ENCODE measurements around the gene ARHGEF12. TPM values are rescaled to one million over a fixed set of nuclear protein-coding genes. Genes with fewer than 3 reads are reported as not detected.

Gene ARHGEF12
- total and polyA plus RNA-seq, 3 experiments from 2014 or later: 4.6 to 31.0 (median 30.1) TPM

GRCh38 chr11:120391854-120392253 is 55.6 kb downstream of the ARHGEF12 start:
- no peak for DNase-seq
- ChIA-PET CTCF (no interaction called here), POLR2A (no interaction called here)
- H3K27me3 Mint-ChIP-seq: peaks cover 11 to 23% of the 10 kb centered on the region in 2 donors
- Histone ChIP-seq H3K9me3 (ENCODE audit: low read length) (no peaks in the 10 kb centered on the region), H3K4me1 (ENCODE audit: insufficient read depth, low read length) (no peaks in the 10 kb centered on the region), H3K27ac (ENCODE audit: low read depth, low read length) (no peak overlapping the region), H3K27me3 (ENCODE audit: insufficient read depth, low read length, poor library complexity, severe bottlenecking) (peaks cover 5% of the 10 kb centered on the region), H3K4me3 (ENCODE audit: low read length) (no peak overlapping the region), H3K36me3 (ENCODE audit: insufficient read depth, low read length) (no peaks in the 10 kb centered on the region)
- no peak overlapping the region for H3K4me3 Mint-ChIP-seq
- H3K9me3 Mint-ChIP-seq: peaks cover 0 to 11% (median 9%) of the 10 kb centered on the region in 5 donors
- H3K4me1 Mint-ChIP-seq: peaks cover 0 to 7% (median 0%) of the 10 kb centered on the region in 3 donors
- H3K36me3 Mint-ChIP-seq: peaks cover 0 to 8% (median 3%) of the 10 kb centered on the region in 3 donors
- no peak overlapping the region for H3K27ac Mint-ChIP-seq

DNA sequence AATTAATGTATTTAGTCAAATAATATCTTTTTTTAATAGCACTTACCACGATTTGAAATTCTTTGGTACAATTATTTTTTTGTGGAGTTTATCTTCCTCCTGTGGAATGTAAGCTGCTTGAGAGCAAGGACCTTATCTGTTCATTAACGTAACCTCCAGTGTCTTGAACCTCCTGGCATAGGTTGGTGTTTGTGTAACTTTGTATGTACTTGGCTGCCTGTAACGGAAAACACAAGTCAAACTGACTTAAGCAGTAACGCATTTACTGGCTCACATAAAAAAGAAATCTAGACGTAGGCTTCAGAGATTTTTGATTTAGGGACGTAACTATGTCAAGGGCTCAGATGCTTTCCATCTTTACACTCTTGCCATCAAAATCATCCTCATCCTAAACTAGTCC is 56.1 kb downstream of the ARHGEF12 start:
- POLR2A ChIA-PET: no interaction called here
- Histone ChIP-seq H3K4me3 (ENCODE audit: low read length) (no peak overlapping the region), H3K9me3 (ENCODE audit: low read length) (no peaks in the 10 kb centered on the region), H3K27me3 (ENCODE audit: insufficient read depth, low read length, poor library complexity, severe bottlenecking) (peaks cover 5% of the 10 kb centered on the region), H3K27ac (ENCODE audit: low read depth, low read length) (no peak overlapping the region), H3K4me1 (ENCODE audit: insufficient read depth, low read length) (no peaks in the 10 kb centered on the region), H3K36me3 (ENCODE audit: insufficient read depth, low read length) (no peaks in the 10 kb centered on the region)
- peaks cover 0 to 8% (median 3%) of the 10 kb centered on the region in 3 donors for H3K36me3 Mint-ChIP-seq
- H3K4me3 Mint-ChIP-seq: no peak overlapping the region
- no peak for DNase-seq
- CTCF ChIA-PET: no interaction called here
- H3K27ac Mint-ChIP-seq: no peak overlapping the region
- peaks cover 11 to 21% of the 10 kb centered on the region in 2 donors for H3K27me3 Mint-ChIP-seq
- peaks cover 0 to 11% (median 9%) of the 10 kb centered on the region in 5 donors for H3K9me3 Mint-ChIP-seq
- peaks cover 0 to 5% (median 0%) of the 10 kb centered on the region in 3 donors for H3K4me1 Mint-ChIP-seq

DNA sequence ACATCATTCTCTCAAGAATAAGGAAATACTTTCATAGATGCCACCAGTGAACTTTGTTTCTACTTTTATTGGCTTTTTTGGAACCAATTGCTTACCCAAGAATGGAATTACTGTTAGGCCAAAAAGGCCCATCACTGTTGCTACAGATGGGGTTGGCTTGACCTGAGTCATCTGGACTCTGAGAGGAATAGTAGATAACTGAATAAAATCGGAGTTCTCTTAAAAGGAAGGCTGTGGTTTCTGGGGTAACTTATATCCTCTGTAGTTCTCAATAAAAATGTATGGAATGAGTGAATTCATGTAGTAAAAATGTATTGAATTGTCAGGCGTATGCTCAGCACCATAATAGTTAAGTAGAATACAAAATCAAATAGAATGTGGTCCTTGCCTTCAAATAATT is 56.6 kb downstream of the ARHGEF12 start:
- no peak overlapping the region for H3K4me3 ChIP-seq (ENCODE audit: low read length)
- ChIA-PET POLR2A (no interaction called here), CTCF (no interaction called here)
- no peaks in the 10 kb centered on the region for H3K4me1 ChIP-seq (ENCODE audit: insufficient read depth, low read length)
- Mint-ChIP-seq H3K36me3 (peaks cover 0 to 8% (median 3%) of the 10 kb centered on the region in 3 donors), H3K9me3 (peaks cover 0 to 11% (median 9%) of the 10 kb centered on the region in 5 donors), H3K27ac (no peak overlapping the region), H3K27me3 (peaks cover 11 to 21% of the 10 kb centered on the region in 2 donors), H3K4me3 (no peak overlapping the region), H3K4me1 (peaks cover 0 to 4% (median 0%) of the 10 kb centered on the region in 3 donors)
- H3K27me3 ChIP-seq (ENCODE audit: insufficient read depth, low read length, poor library complexity, severe bottlenecking): peaks cover 5% of the 10 kb centered on the region
- H3K36me3 ChIP-seq (ENCODE audit: insufficient read depth, low read length): no peaks in the 10 kb centered on the region
- no peak for DNase-seq
- H3K9me3 ChIP-seq (ENCODE audit: low read length): no peaks in the 10 kb centered on the region
- no peak overlapping the region for H3K27ac ChIP-seq (ENCODE audit: low read depth, low read length)

DNA sequence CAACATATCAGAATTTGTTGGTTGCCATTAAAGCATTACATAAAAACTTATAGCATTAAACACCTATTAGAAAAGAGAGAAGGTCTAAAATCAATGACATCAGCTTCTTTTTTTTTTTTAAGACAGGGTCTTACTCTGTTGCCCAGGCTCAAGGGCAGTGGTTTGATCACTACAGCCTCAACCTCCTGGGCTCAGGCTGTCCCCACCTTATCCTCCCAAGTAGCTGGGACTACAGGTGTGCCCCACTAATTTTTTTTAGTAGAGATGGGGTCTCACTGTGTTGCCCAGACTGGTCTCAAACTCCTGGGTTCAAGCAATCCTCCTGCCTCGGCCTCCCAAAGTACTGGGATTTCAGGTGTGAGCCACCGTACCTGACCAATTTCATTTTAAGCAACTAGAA is 57.9 kb downstream of the ARHGEF12 start:
- H3K4me3 ChIP-seq (ENCODE audit: low read length): no peak overlapping the region
- Mint-ChIP-seq H3K4me1 (peaks cover 0 to under 1% (median under 1%) of the 10 kb centered on the region in 3 donors), H3K27me3 (peaks cover 7 to 19% of the 10 kb centered on the region in 2 donors), H3K36me3 (peaks cover 0 to 8% (median 3%) of the 10 kb centered on the region in 3 donors), H3K27ac (no peak overlapping the region), H3K9me3 (peaks cover 0 to 11% (median 9%) of the 10 kb centered on the region in 5 donors), H3K4me3 (no peak overlapping the region)
- DNase-seq: no peak
- no peak overlapping the region for H3K27ac ChIP-seq (ENCODE audit: low read depth, low read length)
- no peaks in the 10 kb centered on the region for H3K36me3 ChIP-seq (ENCODE audit: insufficient read depth, low read length)
- no peaks in the 10 kb centered on the region for H3K4me1 ChIP-seq (ENCODE audit: insufficient read depth, low read length)
- ChIA-PET POLR2A (interaction anchor here (0.7 kb wide), 1 partner anchor 24 kb away, joined by 3 read pairs; no protein-coding TSS in a partner anchor), CTCF (no interaction called here)
- peaks cover 5% of the 10 kb centered on the region for H3K27me3 ChIP-seq (ENCODE audit: insufficient read depth, low read length, poor library complexity, severe bottlenecking)
- H3K9me3 ChIP-seq (ENCODE audit: low read length): no peaks in the 10 kb centered on the region

DNA sequence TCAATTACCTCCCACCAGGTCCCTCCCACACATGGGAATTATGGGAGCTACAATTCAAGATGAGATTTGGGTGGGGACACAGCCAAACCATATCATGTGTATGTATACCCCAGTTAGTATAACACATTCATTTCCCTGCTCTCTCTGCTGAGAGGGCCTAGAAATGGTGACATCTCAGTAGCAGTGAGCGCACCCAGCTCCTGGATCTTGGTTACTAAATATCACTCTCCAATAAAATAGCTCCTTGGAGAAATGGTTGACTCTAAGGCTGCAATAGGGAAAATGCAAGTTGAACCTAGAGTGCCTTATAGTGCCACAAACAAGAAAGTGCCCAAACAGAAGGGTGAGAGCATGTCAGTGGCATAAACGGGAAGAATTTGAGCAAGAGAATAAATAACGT is 59.6 kb downstream of the ARHGEF12 start:
- no peaks in the 10 kb centered on the region for H3K36me3 ChIP-seq (ENCODE audit: insufficient read depth, low read length)
- no peaks in the 10 kb centered on the region for H3K4me1 ChIP-seq (ENCODE audit: insufficient read depth, low read length)
- POLR2A ChIA-PET: no interaction called here
- Mint-ChIP-seq H3K36me3 (peaks cover 0 to 3% (median 0%) of the 10 kb centered on the region in 3 donors), H3K27me3 (peaks cover 0 to 14% of the 10 kb centered on the region in 2 donors), H3K4me3 (no peak overlapping the region), H3K4me1 (peaks cover 0 to 11% (median 4%) of the 10 kb centered on the region in 3 donors), H3K9me3 (peaks cover 0 to 4% (median 0%) of the 10 kb centered on the region in 5 donors), H3K27ac (no peak overlapping the region)
- no peaks in the 10 kb centered on the region for H3K9me3 ChIP-seq (ENCODE audit: low read length)
- peaks cover 5% of the 10 kb centered on the region for H3K27me3 ChIP-seq (ENCODE audit: insufficient read depth, low read length, poor library complexity, severe bottlenecking)
- H3K27ac ChIP-seq (ENCODE audit: low read depth, low read length): no peak overlapping the region
- H3K4me3 ChIP-seq (ENCODE audit: low read length): no peak overlapping the region
- DNase-seq: no peak
- CTCF ChIA-PET: interaction anchor here (0.6 kb wide), 2 partner anchors 15 to 60 kb away, joined by 3 read pairs; no protein-coding TSS in a partner anchor

GRCh38 chr11:120398132-120398531 is 61.9 kb downstream of the ARHGEF12 start:
- Histone ChIP-seq H3K9me3 (ENCODE audit: low read length) (no peaks in the 10 kb centered on the region), H3K4me3 (ENCODE audit: low read length) (no peak overlapping the region), H3K4me1 (ENCODE audit: insufficient read depth, low read length) (no peaks in the 10 kb centered on the region), H3K27me3 (ENCODE audit: insufficient read depth, low read length, poor library complexity, severe bottlenecking) (no peaks in the 10 kb centered on the region), H3K27ac (ENCODE audit: low read depth, low read length) (no peak overlapping the region), H3K36me3 (ENCODE audit: insufficient read depth, low read length) (no peaks in the 10 kb centered on the region)
- Mint-ChIP-seq H3K9me3 (peaks cover 0 to 4% (median 0%) of the 10 kb centered on the region in 5 donors), H3K4me1 (peaks cover 0 to 14% (median 4%) of the 10 kb centered on the region in 3 donors), H3K27ac (no peak overlapping the region), H3K4me3 (no peak overlapping the region), H3K27me3 (peaks cover 0 to 12% of the 10 kb centered on the region in 2 donors), H3K36me3 (peaks cover 0 to 3% (median 0%) of the 10 kb centered on the region in 3 donors)
- DNase-seq: no peak
- ChIA-PET CTCF (no interaction called here), POLR2A (no interaction called here)

GRCh38 chr11:120399307-120399706 is 63.1 kb downstream of the ARHGEF12 start:
- Mint-ChIP-seq H3K27ac (no peak overlapping the region), H3K9me3 (peaks cover 0 to 4% (median 0%) of the 10 kb centered on the region in 5 donors), H3K27me3 (peaks cover 0 to 10% of the 10 kb centered on the region in 2 donors), H3K4me3 (no peak overlapping the region), H3K36me3 (peaks cover 0 to 3% (median 0%) of the 10 kb centered on the region in 3 donors), H3K4me1 (peaks cover 0 to 19% (median 4%) of the 10 kb centered on the region in 3 donors)
- no peaks in the 10 kb centered on the region for H3K9me3 ChIP-seq (ENCODE audit: low read length)
- H3K4me3 ChIP-seq (ENCODE audit: low read length): no peak overlapping the region
- H3K36me3 ChIP-seq (ENCODE audit: insufficient read depth, low read length): no peaks in the 10 kb centered on the region
- DNase-seq: no peak
- CTCF ChIA-PET: no interaction called here
- POLR2A ChIA-PET: no interaction called here
- no peaks in the 10 kb centered on the region for H3K4me1 ChIP-seq (ENCODE audit: insufficient read depth, low read length)
- no peaks in the 10 kb centered on the region for H3K27me3 ChIP-seq (ENCODE audit: insufficient read depth, low read length, poor library complexity, severe bottlenecking)
- H3K27ac ChIP-seq (ENCODE audit: low read depth, low read length): no peak overlapping the region

- Mint-ChIP-seq H3K27me3 (peaks cover 0 to 6% of the 10 kb centered on the region in 2 donors), H3K4me1 (peaks cover 0 to 22% (median 4%) of the 10 kb centered on the region in 3 donors), H3K27ac (no peak overlapping the region), H3K4me3 (no peak overlapping the region), H3K36me3 (no peaks in the 10 kb centered on the region), H3K9me3 (no peaks in the 10 kb centered on the region)
- H3K4me3 ChIP-seq (ENCODE audit: low read length): no peak overlapping the region
- no peak for DNase-seq
- H3K27me3 ChIP-seq (ENCODE audit: insufficient read depth, low read length, poor library complexity, severe bottlenecking): no peaks in the 10 kb centered on the region
- H3K9me3 ChIP-seq (ENCODE audit: low read length): no peaks in the 10 kb centered on the region
- ChIA-PET POLR2A (no interaction called here), CTCF (no interaction called here)
- H3K4me1 ChIP-seq (ENCODE audit: insufficient read depth, low read length): no peaks in the 10 kb centered on the region
- H3K36me3 ChIP-seq (ENCODE audit: insufficient read depth, low read length): no peaks in the 10 kb centered on the region
- H3K27ac ChIP-seq (ENCODE audit: low read depth, low read length): no peak overlapping the region
Observed at GRCh38 chr11:120400564-120401364, 64.6 kb downstream of the ARHGEF12 start.

All from CD8-positive, alpha-beta memory T cell (primary cell).